Measurements from ENCODE around the gene ZSCAN10. TPM values are rescaled to one million over a fixed set of nuclear protein-coding genes. Genes with fewer than 3 reads are reported as not detected.

ZSCAN10 gene
- total RNA-seq, 1 donor from 2014 or later = not detected

Other genes starting within 250 kb of the ZSCAN10 start
- gene PRSS22, start 241.1 kb downstream of the ZSCAN10 start, total RNA-seq = not detected
- gene FLYWCH2, start 216.1 kb downstream of the ZSCAN10 start, total RNA-seq = 31.3 TPM
- 34.5 TPM for gene FLYWCH1, start 187.4 kb downstream of the ZSCAN10 start, total RNA-seq
- not detected for gene KREMEN2, start 135.0 kb downstream of the ZSCAN10 start, total RNA-seq
- gene PAQR4, start 129.9 kb downstream of the ZSCAN10 start, total RNA-seq = 11.4 TPM
- 2.9 TPM for gene PKMYT1, start 118.8 kb downstream of the ZSCAN10 start, total RNA-seq
- gene CLDN9, start 86.4 kb downstream of the ZSCAN10 start, total RNA-seq = 0.32 TPM
- not detected for gene CLDN6, start 81.1 kb downstream of the ZSCAN10 start, total RNA-seq
- 42.8 TPM for gene TNFRSF12A, start 78.9 kb downstream of the ZSCAN10 start, total RNA-seq
- 68.6 TPM for gene HCFC1R1, start 75.4 kb downstream of the ZSCAN10 start, total RNA-seq
- gene THOC6, start 75.3 kb downstream of the ZSCAN10 start, total RNA-seq = 12.9 TPM
- not detected for gene BICDL2, start 62.4 kb downstream of the ZSCAN10 start, total RNA-seq
- gene MMP25, start 52.7 kb downstream of the ZSCAN10 start, total RNA-seq = 1.7 TPM
- 57.8 TPM for gene IL32, start 33.7 kb downstream of the ZSCAN10 start, total RNA-seq
- 7.4 TPM for gene ZNF205, start 13.3 kb upstream of the ZSCAN10 start, total RNA-seq
- 6.2 TPM for gene ZNF213, start 35.7 kb upstream of the ZSCAN10 start, total RNA-seq
- not detected for gene OR1F1, start 88.9 kb upstream of the ZSCAN10 start, total RNA-seq
- gene ZNF200, start 135.9 kb upstream of the ZSCAN10 start, total RNA-seq = 5.1 TPM
- 1.1 TPM for gene MEFV, start 157.3 kb upstream of the ZSCAN10 start, total RNA-seq
- gene ZNF263, start 184.2 kb upstream of the ZSCAN10 start, total RNA-seq = 8.4 TPM
- 8.4 TPM for gene TIGD7, start 206.1 kb upstream of the ZSCAN10 start, total RNA-seq
- 19.0 TPM for gene ZNF75A, start 206.2 kb upstream of the ZSCAN10 start, total RNA-seq